A549 (cell line): ENCODE results near the gene MLXIPL. TPM values are rescaled to one million over a fixed set of nuclear protein-coding genes. Genes with fewer than 3 reads are reported as not detected.

ENCODE experiments used
- ATAC-seq, 2 experiments: fragments of 200-7000 bp in 1 of 2; fragments of >200 bp in 1 of 2; cut with Nextera tagmentation in 1 of 2; cut with Tn5 transposase in 1 of 2; 3 replicates each; pipeline versions ENCODE4 v1.8.0 to v1.9.1; 2018 to 2020; ENCODE audit warnings: mild to moderate bottlenecking in 1 of 2, moderate library complexity in 1 of 2
- CTCF ChIA-PET: fragments of 300-600 bp; sonication (Branson Sonifier 250); formaldehyde crosslinking; extraction: SDS; loops from one replicate; lab custom pipeline; 2021; ENCODE audit warnings: antibody characterized with exemption, inconsistent platforms; lab: Yijun Ruan, JAX
- POLR2A ChIA-PET: fragments of 350-600 bp; formaldehyde crosslinking; extraction: SDS; loops from one replicate; lab custom pipeline; 2021; ENCODE audit warnings: antibody characterized with exemption, inconsistent platforms; lab: Yijun Ruan, JAX
- DNase-seq, 2 experiments: peaks; one replicate each; pipeline versions ENCODE4 v3.0.0 to v3.0.0-alpha.2; 2011 to 2016; ENCODE audit warnings: low read depth in 1 of 2, low spot score in 1 of 2
- FAIRE-seq: peaks from 2 replicates; lab custom pipeline; 2011; peaks lifted over from hg19 to GRCh38; lab: Jason Lieb, UNC
- H3K27ac ChIP-seq, 2 experiments: fragments of >200 bp; sonication (Bioruptor Twin); formaldehyde crosslinking; 3 replicates each; pipeline ENCODE4 v1.5.1; 2016 to 2017
- H3K4me1 ChIP-seq: fragments of >200 bp; sonication (Bioruptor Twin); formaldehyde crosslinking; 3 replicates; pipeline ENCODE4 v1.6.1; 2016
- H3K4me2 ChIP-seq: fragments of >200 bp; sonication (Bioruptor Twin); formaldehyde crosslinking; 3 replicates; pipeline ENCODE4 v1.6.1; 2016
- H3K4me3 ChIP-seq: fragments of >200 bp; sonication (Bioruptor Twin); formaldehyde crosslinking; 3 replicates; pipeline ENCODE4 v1.5.1; 2016
- H3K9me3 ChIP-seq: fragments of >200 bp; sonication (Bioruptor Twin); formaldehyde crosslinking; 3 replicates; pipeline ENCODE4 v1.6.1; 2016
- CBX2 ChIP-seq: fragments of 200-600 bp; sonication (generic); IDR thresholded peaks from 2 replicates; pipeline ENCODE4 v1.6.1; 2016; ENCODE audit warnings: low read depth, mild to moderate bottlenecking, borderline replicate concordance
- CBX8 ChIP-seq: fragments of 200-600 bp; sonication (generic); IDR thresholded peaks from 2 replicates; pipeline ENCODE4 v1.6.1; 2016
- CHD2 ChIP-seq: fragments of 150-350 bp; IDR thresholded peaks from 2 replicates; pipeline ENCODE4 v1.6.1; 2014; ENCODE audit warnings: low read length; ENCODE audit not compliant: partially characterized antibody
- CHD4 ChIP-seq: fragments of 200-600 bp; sonication (generic); IDR thresholded peaks from 2 replicates; pipeline ENCODE4 v1.6.1; 2016; ENCODE audit warnings: antibody characterized with exemption, mild to moderate bottlenecking, borderline replicate concordance
- ESRRA ChIP-seq: fragments of 150-350 bp; IDR thresholded peaks from 2 replicates; pipeline ENCODE4 v1.6.1; 2014; ENCODE audit warnings: mild to moderate bottlenecking, low read length, borderline replicate concordance
- FOSL2 ChIP-seq, 2 experiments: fragments of 450-650 bp in 1 of 2; fragments of >200 bp in 1 of 2; sonication (Bioruptor Twin) in 1 of 2; formaldehyde crosslinking; IDR thresholded peaks; 2 replicates each; pipeline versions ENCODE4 v1.5.0 to v1.6.1; 2016 to 2020; ENCODE audit warnings: mild to moderate bottlenecking in 1 of 2, moderate library complexity in 1 of 2
- JUN ChIP-seq, 2 experiments: fragments of >200 bp; sonication (Bioruptor Twin); formaldehyde crosslinking; IDR thresholded peaks; 2 replicates in 1 of 2; 3 replicates in 1 of 2; pipeline ENCODE4 v1.6.1; 2016 to 2017
- JUNB ChIP-seq: fragments of >200 bp; sonication (Bioruptor Twin); formaldehyde crosslinking; IDR thresholded peaks from 2 replicates; pipeline ENCODE4 v1.6.1; 2016
- KDM1A ChIP-seq: fragments of 200-600 bp; sonication (generic); IDR thresholded peaks from 2 replicates; pipeline ENCODE4 v1.6.1; 2016; ENCODE audit warnings: low read depth, mild to moderate bottlenecking
- KDM5A ChIP-seq: fragments of 200-600 bp; sonication (generic); IDR thresholded peaks from 2 replicates; pipeline ENCODE4 v1.6.1; 2016; ENCODE audit warnings: antibody characterized with exemption, mild to moderate bottlenecking
- MAZ ChIP-seq: fragments of 150-350 bp; IDR thresholded peaks from 2 replicates; pipeline ENCODE4 v1.6.1; 2014; ENCODE audit warnings: antibody characterized with exemption, low read depth, low read length, borderline replicate concordance
- MYC ChIP-seq: IDR thresholded peaks from 2 replicates; pipeline ENCODE4 v1.6.1; 2012; ENCODE audit warnings: mild to moderate bottlenecking, inconsistent platforms, low read length, improper control_type of control experiment, borderline replicate concordance
- POLR2AphosphoS2 ChIP-seq: conservative IDR thresholded peaks from 2 replicates; pipeline ENCODE4 v1.6.1; 2012; ENCODE audit warnings: low read length, improper control_type of control experiment, inconsistent platforms
- RAD21 ChIP-seq, 2 experiments: fragments of >200 bp in 1 of 2; sonication (Bioruptor Twin) in 1 of 2; formaldehyde crosslinking in 1 of 2; IDR thresholded peaks in 1 of 2; conservative IDR thresholded peaks in 1 of 2; 2 replicates in 1 of 2; 3 replicates in 1 of 2; pipeline ENCODE4 v1.6.1; 2012 to 2018; ENCODE audit warnings: inconsistent platforms in 1 of 2
- RNF2 ChIP-seq: fragments of 200-600 bp; sonication (generic); IDR thresholded peaks from 2 replicates; pipeline ENCODE4 v1.6.1; 2016; ENCODE audit warnings: low read depth, mild to moderate bottlenecking, antibody characterized with exemption, moderate library complexity, borderline replicate concordance
- SMC3 ChIP-seq: fragments of >200 bp; sonication (Bioruptor Twin); formaldehyde crosslinking; IDR thresholded peaks from 3 replicates; pipeline ENCODE4 v1.6.1; 2018; ENCODE audit warnings: inconsistent platforms
- SREBF2 ChIP-seq: fragments of 450-650 bp; IDR thresholded peaks from 2 replicates; pipeline ENCODE4 v1.6.1; 2014; ENCODE audit warnings: mild to moderate bottlenecking, moderate library complexity
- TFCP2L1 ChIP-seq: fragments of 250-450 bp; sonication (Bioruptor Pico); IDR thresholded peaks from 2 replicates; pipeline ENCODE4 v1.5.0; 2021; ENCODE audit warnings: mild to moderate bottlenecking
- ZFP36 ChIP-seq: fragments of 450-650 bp; IDR thresholded peaks from 2 replicates; pipeline ENCODE4 v1.6.1; 2014; ENCODE audit warnings: borderline replicate concordance; ENCODE audit not compliant: partially characterized antibody
- ZNF302 ChIP-seq: fragments of 250-450 bp; sonication (Bioruptor Pico); IDR thresholded peaks from 2 replicates; pipeline ENCODE4 v1.9.0; 2021; ENCODE audit warnings: inconsistent platforms, mild to moderate bottlenecking, moderate library complexity
- WGBS: methylation state at CpG from one replicate; pipeline ENCODE4 v1.1.6; 2017; ENCODE audit errors: missing lambda C conversion rate; 5-methylcytosine and 5-hydroxymethylcytosine counted together
- polyA plus RNA-seq, 4 experiments: library from polyadenylated mRNA; depleted of rRNA in 3 of 4; stranded (reverse); fragments of >200 nt; fragmentation: RNase III in 1 of 4; extraction: RNeasy Plus Mini Kit Qiagen cat#74134 plus additional on column Dnase treatment in 1 of 4; gene quantifications; 2 replicates in 3 of 4; 3 replicates in 1 of 4; pipeline ENCODE4 v1.2.3, GENCODE V29; 2011 to 2017
- TF ChIP-seq, protein P1 (sequence below): fragments of 150-350 bp; IDR thresholded peaks from 2 replicates; pipeline ENCODE4 v1.6.1; 2014; ENCODE audit warnings: low read depth, mild to moderate bottlenecking, low read length
- TF ChIP-seq, protein P2 (sequence below): fragments of >200 bp; sonication (Bioruptor Twin); formaldehyde crosslinking; IDR thresholded peaks from 3 replicates; pipeline ENCODE4 v1.5.1; 2016
- TF ChIP-seq, protein P3 (sequence below): fragments of 250-450 bp; sonication (Bioruptor Pico); IDR thresholded peaks from 2 replicates; pipeline ENCODE4 v1.5.0; 2020; ENCODE audit warnings: low read depth, mild to moderate bottlenecking, moderate library complexity
- TF ChIP-seq, protein P4 (sequence below): IDR thresholded peaks from 2 replicates; pipeline ENCODE4 v1.6.1; 2012
- TF ChIP-seq, protein P5 (sequence below): fragments of >200 bp; sonication (Bioruptor Twin); formaldehyde crosslinking; IDR thresholded peaks from 3 replicates; pipeline ENCODE4 v1.6.1; 2016

Gene MLXIPL
- polyA plus RNA-seq, 2 of the 4 experiments (the other 2 are of a cell fraction) = 1.4 to 3.3 TPM

DNA sequence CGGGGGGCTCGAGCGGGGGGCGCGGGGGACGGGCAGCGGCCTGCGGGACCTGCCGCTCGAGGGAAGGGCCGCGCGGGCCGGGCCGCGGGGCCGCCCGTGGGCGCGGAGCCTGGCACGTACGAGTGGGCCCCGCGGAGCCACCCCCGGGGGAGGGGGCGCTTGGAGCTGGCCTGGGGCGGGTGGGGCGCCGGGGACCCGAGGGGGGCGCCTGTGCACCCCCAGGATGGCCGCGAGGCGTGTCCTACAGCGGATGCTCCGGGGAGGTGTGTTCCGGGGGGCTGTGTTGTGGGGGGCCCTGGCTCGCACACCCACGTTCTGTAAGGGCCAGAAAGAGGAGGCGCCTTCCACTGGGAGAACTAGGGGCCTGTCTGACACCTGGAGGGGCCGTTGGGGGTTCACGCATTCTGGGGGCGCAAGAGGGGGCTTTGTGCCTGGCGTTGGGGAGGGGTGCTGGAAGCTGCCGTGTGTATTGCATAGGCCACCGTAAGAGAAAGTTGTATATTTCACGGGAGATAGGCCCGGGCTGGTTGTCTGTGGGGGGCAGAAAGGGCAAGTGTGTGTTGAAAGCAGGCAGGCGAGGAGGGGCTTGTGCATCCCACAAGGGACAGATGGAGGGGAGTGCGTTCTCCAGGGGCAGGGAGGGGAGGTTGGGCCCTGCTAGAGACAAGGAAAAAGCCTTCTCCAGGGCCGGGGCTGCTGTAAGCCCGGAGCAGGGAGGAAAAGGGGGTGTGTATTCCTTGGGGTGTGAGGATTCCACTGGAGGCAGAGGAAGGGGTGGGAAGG lies 44.0 kb upstream of the MLXIPL start:
- peak; percentile 44 to 45 for DNase-seq
- Histone ChIP-seq H3K4me1 (peaks cover 18% of the 10 kb centered on the region; the same call in 2 of the 3 replicates), H3K4me2 (peak overlapping the region; percentile 95), H3K9me3 (peaks cover 1% of the 10 kb centered on the region; the same call in 1 of the 3 replicates), H3K4me3 (peak overlapping the region; percentile 90), H3K27ac (peak overlapping the region; percentile 95)
- ATAC-seq = peak; percentile 31 to 32; a peak in 5 of 6 replicates
- TF ChIP-seq POLR2AphosphoS2 (no peak), TFCP2L1 (no peak), JUNB (no peak), MAZ (no peak), CBX8 (no peak), CHD2 (no peak)
- TF ChIP-seq, protein P1, sequence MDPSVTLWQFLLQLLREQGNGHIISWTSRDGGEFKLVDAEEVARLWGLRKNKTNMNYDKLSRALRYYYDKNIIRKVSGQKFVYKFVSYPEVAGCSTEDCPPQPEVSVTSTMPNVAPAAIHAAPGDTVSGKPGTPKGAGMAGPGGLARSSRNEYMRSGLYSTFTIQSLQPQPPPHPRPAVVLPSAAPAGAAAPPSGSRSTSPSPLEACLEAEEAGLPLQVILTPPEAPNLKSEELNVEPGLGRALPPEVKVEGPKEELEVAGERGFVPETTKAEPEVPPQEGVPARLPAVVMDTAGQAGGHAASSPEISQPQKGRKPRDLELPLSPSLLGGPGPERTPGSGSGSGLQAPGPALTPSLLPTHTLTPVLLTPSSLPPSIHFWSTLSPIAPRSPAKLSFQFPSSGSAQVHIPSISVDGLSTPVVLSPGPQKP = no peak
- ChIA-PET CTCF (interaction anchor here (0.7 to 9.1 kb wide), 41 partner anchors 8 to 130 kb away, joined by 3 to 86 read pairs (median 5); partner anchors contain the start of gene MLXIPL), POLR2A (interaction anchor here (1.0 kb wide), 1 partner anchor 56 kb away, joined by 5 read pairs; no protein-coding TSS in a partner anchor)
- no peak for FAIRE-seq
- 6% methylated on average over 9 of the region's 52 CpGs for WGBS

DNA sequence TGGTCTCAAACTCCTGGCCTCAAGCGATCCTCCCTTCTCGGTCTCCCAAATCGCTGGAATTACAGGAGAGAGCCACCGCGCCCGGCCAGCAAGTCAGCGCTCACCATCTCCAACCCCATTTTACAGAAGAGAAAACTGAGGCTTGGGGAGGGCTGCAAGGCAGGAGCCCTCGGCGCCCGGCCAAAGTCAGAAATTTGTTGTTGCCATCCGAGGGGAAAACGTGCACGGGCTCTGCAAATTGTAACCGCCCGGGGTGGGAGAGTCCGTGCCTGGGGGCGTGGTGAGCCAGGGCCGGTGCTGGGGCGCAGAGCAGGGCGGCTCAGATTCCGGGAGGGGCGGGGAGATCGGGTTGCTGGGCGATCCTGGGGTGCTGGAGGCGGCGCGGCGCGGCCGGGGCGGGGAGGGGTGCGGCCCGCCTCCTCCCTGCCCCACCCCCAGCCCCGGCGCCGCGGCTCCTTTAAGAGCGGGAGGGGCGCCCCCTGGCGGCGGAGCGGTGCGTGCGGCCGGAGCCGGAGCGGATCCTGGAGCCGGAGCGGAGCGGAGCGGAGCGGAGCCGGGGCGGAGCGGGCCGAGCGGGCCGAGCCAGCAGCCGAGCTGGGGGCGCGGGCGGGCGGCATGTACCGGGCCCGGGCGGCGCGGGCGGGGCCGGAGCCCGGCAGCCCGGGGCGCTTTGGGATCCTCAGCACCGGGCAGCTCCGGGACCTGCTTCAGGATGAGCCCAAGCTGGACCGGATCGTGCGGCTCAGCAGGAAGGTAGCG lies 43.2 kb upstream of the MLXIPL start, which contains the start of gene VPS37D:
TSS of gene VPS37D (plus strand) at position 488 of the 759 bp plus-strand sequence. CDS start at position 616, 128 bp downstream.
- POLR2A ChIA-PET = interaction anchor here (1.0 kb wide), 1 partner anchor 55 kb away, joined by 5 read pairs; no protein-coding TSS in a partner anchor
- peak in 1 of 2 experiments; percentile 81; a peak in 3 of 5 replicates for TF ChIP-seq JUN (IDR thresholded peaks at IDR 0.05)
- TF ChIP-seq ESRRA = no peak
- no peak for TF ChIP-seq CBX2
- peak; percentile 99 for TF ChIP-seq SMC3
- TF ChIP-seq, protein P2, sequence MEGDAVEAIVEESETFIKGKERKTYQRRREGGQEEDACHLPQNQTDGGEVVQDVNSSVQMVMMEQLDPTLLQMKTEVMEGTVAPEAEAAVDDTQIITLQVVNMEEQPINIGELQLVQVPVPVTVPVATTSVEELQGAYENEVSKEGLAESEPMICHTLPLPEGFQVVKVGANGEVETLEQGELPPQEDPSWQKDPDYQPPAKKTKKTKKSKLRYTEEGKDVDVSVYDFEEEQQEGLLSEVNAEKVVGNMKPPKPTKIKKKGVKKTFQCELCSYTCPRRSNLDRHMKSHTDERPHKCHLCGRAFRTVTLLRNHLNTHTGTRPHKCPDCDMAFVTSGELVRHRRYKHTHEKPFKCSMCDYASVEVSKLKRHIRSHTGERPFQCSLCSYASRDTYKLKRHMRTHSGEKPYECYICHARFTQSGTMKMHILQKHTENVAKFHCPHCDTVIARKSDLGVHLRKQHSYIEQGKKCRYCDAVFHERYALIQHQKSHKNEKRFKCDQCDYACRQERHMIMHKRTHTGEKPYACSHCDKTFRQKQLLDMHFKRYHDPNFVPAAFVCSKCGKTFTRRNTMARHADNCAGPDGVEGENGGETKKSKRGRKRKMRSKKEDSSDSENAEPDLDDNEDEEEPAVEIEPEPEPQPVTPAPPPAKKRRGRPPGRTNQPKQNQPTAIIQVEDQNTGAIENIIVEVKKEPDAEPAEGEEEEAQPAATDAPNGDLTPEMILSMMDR = peak; percentile 97
- TF ChIP-seq, protein P3, sequence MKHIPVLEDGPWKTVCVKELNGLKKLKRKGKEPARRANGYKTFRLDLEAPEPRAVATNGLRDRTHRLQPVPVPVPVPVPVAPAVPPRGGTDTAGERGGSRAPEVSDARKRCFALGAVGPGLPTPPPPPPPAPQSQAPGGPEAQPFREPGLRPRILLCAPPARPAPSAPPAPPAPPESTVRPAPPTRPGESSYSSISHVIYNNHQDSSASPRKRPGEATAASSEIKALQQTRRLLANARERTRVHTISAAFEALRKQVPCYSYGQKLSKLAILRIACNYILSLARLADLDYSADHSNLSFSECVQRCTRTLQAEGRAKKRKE = no peak
- no peak for TF ChIP-seq KDM5A
- TF ChIP-seq JUNB = no peak
- TF ChIP-seq ZNF302 (CRISPR knock-in tag) = no peak
- no peak for TF ChIP-seq MAZ
- TF ChIP-seq MYC = no peak
- TF ChIP-seq, protein P4, sequence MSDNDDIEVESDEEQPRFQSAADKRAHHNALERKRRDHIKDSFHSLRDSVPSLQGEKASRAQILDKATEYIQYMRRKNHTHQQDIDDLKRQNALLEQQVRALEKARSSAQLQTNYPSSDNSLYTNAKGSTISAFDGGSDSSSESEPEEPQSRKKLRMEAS = peak; percentile 50; the same call in 1 of the 2 replicates
- TF ChIP-seq ZFP36 = peak; percentile 56
- no peak for TF ChIP-seq FOSL2 (IDR thresholded peaks at IDR 0.05)
- TF ChIP-seq FOSL2 (CRISPR knock-in tag; IDR thresholded peaks at IDR 0.05) = no peak; the same call in none of the 2 replicates
- TF ChIP-seq, protein P5, sequence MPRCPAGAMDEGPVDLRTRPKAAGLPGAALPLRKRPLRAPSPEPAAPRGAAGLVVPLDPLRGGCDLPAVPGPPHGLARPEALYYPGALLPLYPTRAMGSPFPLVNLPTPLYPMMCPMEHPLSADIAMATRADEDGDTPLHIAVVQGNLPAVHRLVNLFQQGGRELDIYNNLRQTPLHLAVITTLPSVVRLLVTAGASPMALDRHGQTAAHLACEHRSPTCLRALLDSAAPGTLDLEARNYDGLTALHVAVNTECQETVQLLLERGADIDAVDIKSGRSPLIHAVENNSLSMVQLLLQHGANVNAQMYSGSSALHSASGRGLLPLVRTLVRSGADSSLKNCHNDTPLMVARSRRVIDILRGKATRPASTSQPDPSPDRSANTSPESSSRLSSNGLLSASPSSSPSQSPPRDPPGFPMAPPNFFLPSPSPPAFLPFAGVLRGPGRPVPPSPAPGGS = no peak
- peak; percentile 100 for TF ChIP-seq CHD4
- TF ChIP-seq SREBF2 = no peak
- no peak for TF ChIP-seq RNF2
- TF ChIP-seq RAD21 (conservative IDR thresholded peaks at IDR 0.05 in 1 of 2, IDR thresholded peaks at IDR 0.05 in 1 of 2) = peak; percentile 71 to 94
- peak; percentile 100 for TF ChIP-seq KDM1A

More for the DNA sequence above, 43.2 kb upstream of the MLXIPL start, which contains the start of gene VPS37D:
- CTCF ChIA-PET = interaction anchor here (0.6 to 9.1 kb wide), 42 partner anchors 9 to 129 kb away, joined by 3 to 86 read pairs (median 5); partner anchors contain the start of genes MLXIPL and STX1A
- FAIRE-seq (no peak), ATAC-seq (peak; percentile 82 to 91), DNase-seq (peak; percentile 85 to 89)
- peak within 1 kb of the TSS; percentile 95 for H3K27ac ChIP-seq
- peak within 1 kb of the TSS; percentile 95 for H3K4me2 ChIP-seq
- H3K9me3 ChIP-seq = peaks cover 7% of the 10 kb centered on the region
- peaks cover 18% of the 10 kb centered on the region; the same call in 2 of the 3 replicates for H3K4me1 ChIP-seq
- H3K4me3 ChIP-seq = peak within 1 kb of the TSS; percentile 90
- WGBS = 4% methylated on average over 13 of the region's 79 CpGs
